ENCODE measurements around the gene PCIF1. TPM values are rescaled to one million over a fixed set of nuclear protein-coding genes. Genes with fewer than 3 reads are reported as not detected.

PCIF1 gene
- total RNA-seq, 1 donor from 2014 or later = 55.7 TPM

DNA sequence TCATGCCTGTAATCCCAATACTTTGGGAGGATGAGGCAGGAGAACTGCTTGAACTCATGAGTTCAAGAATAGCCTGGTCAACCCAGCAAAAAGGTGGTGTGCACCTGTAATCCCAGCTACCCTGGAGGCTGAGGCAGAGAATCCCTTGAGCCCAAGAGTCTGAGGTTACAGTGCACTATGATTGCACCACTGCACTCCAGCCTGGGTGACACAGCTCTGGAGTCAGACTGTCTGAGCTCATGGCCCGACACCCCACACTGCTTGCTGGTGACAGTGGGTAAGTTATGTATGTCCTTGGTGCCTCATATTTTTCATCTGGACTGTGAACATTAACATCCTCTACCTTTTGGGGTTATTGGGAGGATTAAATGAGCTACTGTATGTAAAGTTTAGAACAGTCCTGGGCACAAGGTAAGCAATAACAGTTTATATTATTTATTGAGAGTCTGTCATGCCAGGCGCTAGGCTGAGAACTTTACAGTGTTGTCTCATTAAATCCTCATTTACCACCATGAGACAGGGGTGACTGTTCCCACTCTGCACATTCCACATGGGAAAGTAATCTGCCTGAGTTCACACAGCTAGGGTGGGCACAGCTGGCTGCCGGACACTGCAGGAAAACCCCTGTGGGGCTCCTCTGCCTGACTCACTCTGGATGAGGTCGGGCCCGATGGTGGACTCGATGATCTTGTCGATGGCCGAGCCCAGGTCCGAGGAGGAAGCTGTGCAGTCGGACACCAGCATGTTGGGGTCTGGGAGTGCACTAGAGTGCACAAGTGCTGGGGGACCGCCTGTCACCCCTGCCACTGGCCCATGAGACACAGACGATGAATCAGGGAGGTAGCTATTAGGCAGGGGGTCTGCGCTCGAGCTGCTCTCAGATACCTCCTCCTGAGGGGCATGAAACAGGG, 34.6 kb downstream of the PCIF1 start:
- Mint-ChIP-seq H3K27me3 (no peaks in the 10 kb centered on the region), H3K4me3 (no peak overlapping the region), H3K4me1 (peaks cover 36% of the 10 kb centered on the region), H3K9me3 (peaks cover 2% of the 10 kb centered on the region), H3K36me3 (ENCODE audit: low read depth) (peaks cover 63% of the 10 kb centered on the region), H3K27ac (no peak overlapping the region)
- ATAC-seq (ENCODE audit: low read depth) = no peak
- intact Hi-C loops (cut with micrococcal nuclease) = no loop called here
- TF ChIP-seq, protein P1, sequence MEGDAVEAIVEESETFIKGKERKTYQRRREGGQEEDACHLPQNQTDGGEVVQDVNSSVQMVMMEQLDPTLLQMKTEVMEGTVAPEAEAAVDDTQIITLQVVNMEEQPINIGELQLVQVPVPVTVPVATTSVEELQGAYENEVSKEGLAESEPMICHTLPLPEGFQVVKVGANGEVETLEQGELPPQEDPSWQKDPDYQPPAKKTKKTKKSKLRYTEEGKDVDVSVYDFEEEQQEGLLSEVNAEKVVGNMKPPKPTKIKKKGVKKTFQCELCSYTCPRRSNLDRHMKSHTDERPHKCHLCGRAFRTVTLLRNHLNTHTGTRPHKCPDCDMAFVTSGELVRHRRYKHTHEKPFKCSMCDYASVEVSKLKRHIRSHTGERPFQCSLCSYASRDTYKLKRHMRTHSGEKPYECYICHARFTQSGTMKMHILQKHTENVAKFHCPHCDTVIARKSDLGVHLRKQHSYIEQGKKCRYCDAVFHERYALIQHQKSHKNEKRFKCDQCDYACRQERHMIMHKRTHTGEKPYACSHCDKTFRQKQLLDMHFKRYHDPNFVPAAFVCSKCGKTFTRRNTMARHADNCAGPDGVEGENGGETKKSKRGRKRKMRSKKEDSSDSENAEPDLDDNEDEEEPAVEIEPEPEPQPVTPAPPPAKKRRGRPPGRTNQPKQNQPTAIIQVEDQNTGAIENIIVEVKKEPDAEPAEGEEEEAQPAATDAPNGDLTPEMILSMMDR (IDR thresholded peaks at IDR 0.05) = no peak
- CTCF ChIA-PET = interaction anchor here (0.5 to 3.9 kb wide), 19 partner anchors 8 to 380 kb away, joined by 3 to 18 read pairs (median 4); partner anchors contain the start of genes CTSA, NEURL2 and PCIF1
- POLR2A ChIA-PET = interaction anchor here (0.6 to 6.1 kb wide), 9 partner anchors 8 to 177 kb away, joined by 3 to 110 read pairs (median 8); partner anchors contain the start of genes ACOT8, CTSA, DNTTIP1 and NEURL2
- no peak for DNase-seq

DNA sequence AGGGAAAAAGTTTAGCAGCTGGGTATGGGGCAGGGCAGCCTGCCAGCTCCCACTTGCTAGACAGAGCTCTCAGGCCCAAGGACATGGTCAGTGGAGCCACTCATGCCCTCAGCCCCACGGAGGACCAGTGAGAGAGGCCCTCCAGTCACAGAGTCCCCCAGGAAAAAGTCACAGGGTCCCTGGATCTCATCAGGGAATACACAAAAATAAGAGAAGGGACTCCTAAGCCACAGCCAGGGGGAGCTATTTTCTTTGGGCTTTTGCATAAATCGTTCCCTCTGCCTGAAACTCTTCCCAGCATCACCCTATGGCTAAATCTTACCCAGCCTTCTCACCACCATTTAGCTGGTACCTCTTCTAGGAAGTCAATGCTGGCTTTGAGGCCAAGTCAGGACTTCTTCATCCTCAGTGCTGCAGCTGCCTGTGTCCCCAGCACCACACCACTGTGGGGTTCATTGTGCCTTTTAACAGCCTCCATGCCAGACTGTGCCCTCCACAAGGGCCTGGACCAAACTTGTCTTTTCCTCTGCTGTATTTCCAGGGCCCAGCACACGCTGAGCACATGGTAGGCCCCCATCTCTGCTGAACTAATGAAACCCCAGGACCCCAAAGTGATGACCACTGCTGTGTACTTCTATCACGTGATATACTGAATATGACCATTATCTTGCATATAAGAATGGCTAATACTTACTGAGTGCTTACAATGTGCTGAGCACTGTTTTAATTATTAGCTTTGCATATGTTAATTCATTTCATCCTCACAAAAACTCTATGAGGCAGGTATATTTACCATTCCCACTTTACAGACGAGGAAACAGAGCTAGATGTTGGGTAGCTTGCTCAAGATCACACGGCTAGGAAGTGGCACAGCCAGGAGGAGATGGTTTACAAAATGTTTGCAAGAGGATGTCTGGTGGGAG, 35.5 kb downstream of the PCIF1 start:
- H3K4me3 Mint-ChIP-seq = peak overlapping the region; percentile 94
- TF ChIP-seq, protein P1 (IDR thresholded peaks at IDR 0.05) = no peak
- no peaks in the 10 kb centered on the region for H3K27me3 Mint-ChIP-seq
- ChIA-PET CTCF (interaction anchor here (0.7 to 3.9 kb wide), 26 partner anchors 9 to 379 kb away, joined by 3 to 18 read pairs (median 4); partner anchors contain the start of genes CTSA, NEURL2 and PCIF1), POLR2A (interaction anchor here (0.6 to 6.1 kb wide), 23 partner anchors 9 to 554 kb away, joined by 3 to 110 read pairs (median 6); partner anchors contain the start of genes ACOT8, CTSA, DNTTIP1 and NEURL2)
- H3K4me1 Mint-ChIP-seq = peaks cover 33% of the 10 kb centered on the region
- ATAC-seq (ENCODE audit: low read depth) (no peak), DNase-seq (no peak)
- peaks cover 2% of the 10 kb centered on the region for H3K9me3 Mint-ChIP-seq
- intact Hi-C loops (cut with micrococcal nuclease) = loop anchor here (2.0 to 5.0 kb wide), 3 partner anchors 59 to 608 kb away; partner anchors contain the start of gene SYS1
- H3K36me3 Mint-ChIP-seq (ENCODE audit: low read depth) = peaks cover 55% of the 10 kb centered on the region
- H3K27ac Mint-ChIP-seq = peak overlapping the region; percentile 100

DNA sequence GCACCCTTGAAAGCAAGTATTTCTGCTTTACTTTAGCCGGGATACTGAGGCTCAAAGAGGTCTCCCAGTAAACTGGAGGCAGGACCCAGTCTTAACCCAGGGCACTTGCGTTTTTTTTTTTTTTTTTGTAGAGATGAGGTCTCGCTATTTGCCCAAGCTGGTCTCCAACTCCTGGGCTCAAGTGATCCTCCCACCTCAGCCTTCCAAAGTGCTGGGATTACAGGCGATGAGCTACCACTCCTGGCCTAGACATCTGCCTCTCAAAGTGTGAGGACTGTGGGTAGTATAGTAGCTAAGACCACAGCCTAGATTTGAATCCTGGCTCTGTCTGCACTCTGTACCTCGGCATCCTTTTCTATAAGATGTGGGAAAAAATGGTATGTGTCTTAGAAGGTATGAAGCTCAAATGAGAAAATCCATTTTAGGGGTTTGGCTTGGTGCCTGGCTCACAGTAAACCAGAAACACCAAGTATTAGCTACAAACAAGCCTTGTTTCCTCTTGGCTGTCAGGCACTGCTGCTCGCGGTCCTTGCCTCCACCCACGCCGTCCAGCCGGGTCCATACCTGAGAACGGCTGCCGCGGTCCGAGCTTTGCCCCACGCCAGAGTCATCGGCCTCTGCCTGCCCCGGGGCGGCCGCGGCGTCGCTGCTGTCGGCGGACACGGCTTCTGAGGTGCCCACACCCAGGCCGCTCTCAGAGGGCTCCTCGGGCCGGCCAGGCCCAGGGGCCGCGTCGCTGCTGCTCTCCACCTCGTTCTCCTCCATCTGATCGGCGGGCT, 36.4 kb downstream of the PCIF1 start:
- DNase-seq = no peak
- Mint-ChIP-seq H3K27ac (peak overlapping the region; percentile 100), H3K4me3 (peak overlapping the region; percentile 94), H3K9me3 (peaks cover 2% of the 10 kb centered on the region), H3K4me1 (peaks cover 26% of the 10 kb centered on the region), H3K36me3 (ENCODE audit: low read depth) (peaks cover 46% of the 10 kb centered on the region), H3K27me3 (no peaks in the 10 kb centered on the region)
- ChIA-PET POLR2A (interaction anchor here (0.5 to 6.1 kb wide), 24 partner anchors 10 to 555 kb away, joined by 3 to 110 read pairs (median 6); partner anchors contain the start of genes ACOT8, CTSA, DNTTIP1 and NEURL2), CTCF (interaction anchor here (0.8 to 3.9 kb wide), 19 partner anchors 10 to 378 kb away, joined by 3 to 18 read pairs (median 4); partner anchors contain the start of genes CTSA, NEURL2 and PCIF1)
- intact Hi-C loops (cut with micrococcal nuclease) = loop anchor here (1.0 to 5.0 kb wide), 7 partner anchors 36 to 609 kb away; partner anchors contain the start of genes ACOT8, CD40, CTSA and NEURL2
- no peak for ATAC-seq (ENCODE audit: low read depth)
- TF ChIP-seq, protein P1 (IDR thresholded peaks at IDR 0.05) = no peak

DNA sequence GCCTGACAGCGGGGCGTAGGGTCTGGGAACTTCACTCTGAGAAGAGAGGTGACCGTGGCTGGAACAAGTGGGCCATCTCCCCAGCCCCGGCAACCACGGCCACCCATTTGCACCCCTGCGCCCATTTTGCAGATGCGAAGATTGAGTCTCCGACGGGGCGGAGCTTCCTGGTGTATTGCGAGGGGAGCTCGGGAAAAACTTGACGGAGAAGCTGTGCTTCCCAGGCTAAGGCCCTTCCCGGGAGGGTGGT, 36.9 kb downstream of the PCIF1 start:
- Mint-ChIP-seq H3K36me3 (ENCODE audit: low read depth) (peaks cover 43% of the 10 kb centered on the region), H3K9me3 (peaks cover 2% of the 10 kb centered on the region), H3K27me3 (no peaks in the 10 kb centered on the region), H3K4me1 (peaks cover 25% of the 10 kb centered on the region), H3K27ac (peak overlapping the region; percentile 100), H3K4me3 (peak overlapping the region; percentile 94)
- TF ChIP-seq, protein P1 (IDR thresholded peaks at IDR 0.05) = no peak
- POLR2A ChIA-PET = interaction anchor here (0.5 to 6.1 kb wide), 22 partner anchors 10 to 556 kb away, joined by 3 to 110 read pairs (median 6); partner anchors contain the start of genes ACOT8, CTSA, DNTTIP1 and NEURL2
- intact Hi-C loops (cut with micrococcal nuclease) = loop anchor here (1.0 to 5.0 kb wide), 7 partner anchors 36 to 609 kb away; partner anchors contain the start of genes ACOT8, CD40, CTSA and NEURL2
- DNase-seq (no peak), ATAC-seq (ENCODE audit: low read depth) (peak; percentile 9)
- CTCF ChIA-PET = interaction anchor here (1.0 to 3.9 kb wide), 10 partner anchors 14 to 172 kb away, joined by 3 to 18 read pairs (median 8); partner anchors contain the start of genes CTSA, NEURL2 and PCIF1
